D341Med (cell line): ENCODE data around the gene UBE2J1.

ENCODE experiments used
- DNase-seq: peaks from one replicate; pipeline ENCODE4 v3.0.0; 2012; ENCODE audit warnings: low spot score

The UBE2J1 gene

DNA sequence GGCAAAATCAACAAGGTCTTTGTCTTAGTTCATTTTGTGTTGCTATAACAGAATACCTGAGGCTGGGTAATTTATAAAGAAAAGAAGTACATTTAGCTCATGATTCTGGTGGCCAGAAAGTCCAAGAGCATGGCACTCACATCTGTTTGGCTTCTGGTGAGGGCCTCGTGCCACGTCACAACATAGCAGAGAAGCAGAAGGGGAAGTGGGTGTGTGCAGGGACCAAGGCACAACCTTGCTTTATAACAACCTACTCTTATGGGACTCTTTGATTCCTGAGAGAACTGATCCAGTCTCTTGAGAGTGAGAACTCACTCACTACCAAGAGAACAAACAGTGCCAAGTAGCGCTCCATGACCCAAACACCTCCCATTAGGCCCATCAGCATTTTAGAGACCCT is 62.8 kb downstream of the UBE2J1 start:
- DNase-seq: no peak

DNA sequence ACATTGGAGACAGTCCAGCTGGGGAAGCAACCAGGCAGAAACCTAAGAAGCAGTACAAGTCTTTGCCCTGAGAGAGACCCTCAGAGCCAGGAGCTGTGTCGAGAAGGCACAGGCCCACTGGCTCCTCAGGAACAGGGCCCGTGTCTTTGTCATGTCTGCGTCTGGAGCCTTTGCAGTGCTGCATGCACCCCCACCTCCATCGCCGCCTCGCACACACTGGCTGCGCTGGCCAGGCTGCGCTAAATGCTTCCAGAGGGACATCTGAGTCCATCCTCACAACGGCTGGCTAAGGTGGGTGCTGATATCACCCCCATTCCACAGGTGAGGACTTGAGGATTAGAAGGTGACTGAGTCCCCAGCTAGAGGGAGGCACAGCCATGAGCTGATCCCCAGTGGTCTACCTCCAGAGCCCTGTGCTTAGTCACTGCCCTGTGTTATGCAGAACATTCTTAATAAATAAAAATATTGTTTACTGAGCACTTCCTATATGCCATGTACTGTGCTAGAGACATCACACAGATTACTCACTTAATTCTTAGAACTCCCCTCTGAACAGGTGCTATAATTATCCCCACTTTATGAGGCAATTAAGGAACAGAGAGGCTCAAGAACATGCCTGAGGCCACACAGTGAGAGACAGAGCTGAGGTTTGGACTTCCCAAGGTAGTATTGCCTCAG is 65.0 kb downstream of the UBE2J1 start:
- no peak for DNase-seq

DNA sequence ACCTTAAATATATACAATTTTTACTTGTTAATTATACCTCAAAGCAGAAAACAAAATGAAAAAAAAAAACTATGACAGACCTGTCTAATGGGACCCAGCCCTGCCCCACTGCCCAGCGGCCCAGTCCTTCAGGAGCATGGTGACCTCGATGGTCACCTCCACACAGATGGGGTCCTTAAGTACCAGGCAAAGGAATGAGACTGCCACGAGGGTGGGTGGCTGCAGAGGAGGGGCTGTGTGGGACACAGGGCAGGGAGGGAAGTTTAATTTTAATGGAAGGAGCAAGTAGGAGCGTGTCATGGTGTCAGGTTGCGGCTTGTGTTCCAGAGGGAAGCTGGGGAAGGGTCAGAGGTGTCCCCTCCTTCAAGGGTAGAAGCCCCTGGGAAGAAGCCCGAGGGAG is 66.0 kb downstream of the UBE2J1 start:
- no peak for DNase-seq

DNA sequence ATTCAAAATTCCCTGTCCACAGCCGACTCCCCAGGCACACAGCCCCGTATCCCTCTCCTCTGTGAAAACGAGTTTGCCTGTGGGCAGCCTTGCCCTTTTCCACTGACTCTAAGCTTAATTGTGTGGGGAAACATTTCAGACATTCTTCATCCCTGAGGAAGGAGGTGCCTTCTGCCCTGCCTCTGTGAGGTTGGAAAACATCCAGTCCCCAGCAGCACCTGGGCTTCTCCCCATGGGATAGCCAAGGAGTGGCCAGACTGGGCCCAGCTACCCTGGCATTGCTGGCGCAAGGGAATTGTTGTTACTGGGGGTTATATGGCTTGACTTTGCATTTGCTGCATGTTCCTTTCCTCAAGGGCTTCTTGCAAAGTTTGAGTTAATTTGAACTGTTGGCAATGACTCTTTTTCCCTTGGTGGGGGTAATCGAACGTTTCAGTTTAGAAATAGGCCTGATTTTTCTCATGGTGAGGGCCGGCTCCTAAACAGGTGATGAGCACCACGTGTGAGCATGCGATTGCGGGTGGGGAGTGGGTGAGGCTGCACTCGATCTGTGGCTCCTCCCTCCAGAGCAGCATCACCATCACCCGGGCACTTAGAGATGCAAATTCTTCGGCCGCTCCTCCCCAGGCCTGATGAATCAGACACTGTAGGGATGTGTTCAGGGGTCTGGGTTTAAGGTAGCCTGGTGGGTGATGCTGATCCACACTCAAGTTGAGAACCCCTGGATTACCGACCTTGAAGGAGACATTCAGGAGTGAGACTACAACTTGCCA is 67.4 kb downstream of the UBE2J1 start:
- no peak for DNase-seq

DNA sequence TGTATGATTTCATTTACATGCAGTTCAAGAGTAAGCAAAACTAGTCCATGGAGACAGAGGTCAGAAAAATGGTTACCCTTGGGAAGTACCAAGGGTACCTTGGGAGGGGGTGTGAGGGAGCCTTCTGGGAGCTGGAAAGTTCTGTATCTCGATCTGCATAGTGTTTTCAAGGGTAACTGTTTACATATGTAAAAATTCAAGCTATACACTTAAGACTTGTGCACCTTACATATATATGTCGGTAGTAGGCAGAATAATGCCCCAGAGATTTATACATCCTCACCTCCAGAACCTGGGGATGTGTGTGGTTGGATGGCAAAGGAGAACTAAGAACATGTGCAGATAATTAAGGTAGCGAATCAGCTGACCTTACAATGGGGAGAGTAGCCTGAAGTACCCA is 68.4 kb downstream of the UBE2J1 start:
- DNase-seq: no peak

DNA sequence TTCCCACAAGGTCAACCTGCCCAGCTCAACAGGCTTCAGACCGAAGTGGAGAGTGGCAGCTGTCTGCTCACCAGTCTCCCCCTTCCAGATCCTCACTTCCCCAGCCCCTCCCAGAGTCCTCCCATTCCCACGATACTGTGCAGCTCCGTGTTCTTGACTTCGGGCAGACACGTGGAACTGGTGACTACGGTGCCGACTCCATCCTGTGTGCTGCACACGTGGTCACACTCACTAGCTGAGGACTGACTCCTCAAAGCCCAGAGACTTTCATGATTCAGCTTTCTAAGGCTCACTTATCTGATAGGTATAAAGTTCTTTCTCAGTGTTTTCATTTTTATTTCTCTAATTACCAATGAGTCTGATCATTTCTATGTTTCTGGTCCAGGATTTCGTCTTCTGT is 69.8 kb downstream of the UBE2J1 start:
- DNase-seq: peak; percentile 9

DNA sequence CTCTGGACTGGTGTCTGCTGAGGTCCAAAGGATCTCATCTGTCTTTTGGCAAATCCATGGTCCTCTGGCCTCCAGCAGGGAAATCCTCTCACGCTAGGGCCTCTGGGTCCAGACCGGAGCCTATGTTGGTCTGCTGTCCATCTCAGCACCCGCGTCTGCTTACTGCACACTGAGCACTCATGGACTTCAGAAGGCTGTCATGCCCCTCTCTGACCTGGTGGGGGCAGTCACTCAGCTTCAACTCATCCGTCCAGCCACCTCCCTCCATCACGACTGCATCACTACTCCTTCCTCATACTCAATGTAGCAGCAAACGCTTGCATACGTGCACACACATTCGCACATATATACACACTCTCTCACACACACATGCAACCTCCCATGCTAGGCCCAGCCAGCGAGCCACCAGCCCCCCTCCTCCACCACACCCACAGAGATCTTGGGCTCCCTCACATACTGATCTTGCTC is 70.7 kb downstream of the UBE2J1 start:
- DNase-seq: peak; percentile 76

DNA sequence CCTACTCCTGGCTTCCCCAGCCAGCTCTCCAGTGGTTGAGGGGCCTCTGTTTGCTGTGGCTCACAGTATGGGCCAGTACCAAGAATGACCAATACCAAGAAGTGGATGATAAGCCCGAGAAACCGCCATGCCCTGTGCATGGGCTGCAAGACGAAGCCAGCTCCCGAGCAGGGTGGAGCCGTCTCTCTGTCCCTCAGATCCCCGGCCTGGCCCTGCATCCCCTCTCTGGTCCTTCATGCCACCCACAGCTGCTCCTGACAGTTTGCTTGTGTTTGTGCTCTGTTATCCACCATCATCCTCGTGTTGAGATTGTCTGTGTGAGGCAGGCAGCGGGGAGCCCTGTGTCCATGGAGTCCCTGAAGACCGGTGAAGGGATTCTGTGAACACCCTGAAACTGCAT is 73.6 kb downstream of the UBE2J1 start:
- no peak for DNase-seq
